Measurements from ENCODE around the gene TICAM1.
"Not testable (repeated sequence)": the region's sequence is repeated elsewhere in the genome, so short reads cannot be mapped to it uniquely, and the experiment has no call there.

The TICAM1 gene

GRCh38 chr19:4831304-4831978 is at the start of gene TICAM1:
TICAM1 (minus strand) TSS chr19:4831712; CDS start chr19:4818377, 13,335 bp downstream.
- peak in 27 of 56 donors; percentile 5 to 61 (median 24) for DNase-seq

DNA sequence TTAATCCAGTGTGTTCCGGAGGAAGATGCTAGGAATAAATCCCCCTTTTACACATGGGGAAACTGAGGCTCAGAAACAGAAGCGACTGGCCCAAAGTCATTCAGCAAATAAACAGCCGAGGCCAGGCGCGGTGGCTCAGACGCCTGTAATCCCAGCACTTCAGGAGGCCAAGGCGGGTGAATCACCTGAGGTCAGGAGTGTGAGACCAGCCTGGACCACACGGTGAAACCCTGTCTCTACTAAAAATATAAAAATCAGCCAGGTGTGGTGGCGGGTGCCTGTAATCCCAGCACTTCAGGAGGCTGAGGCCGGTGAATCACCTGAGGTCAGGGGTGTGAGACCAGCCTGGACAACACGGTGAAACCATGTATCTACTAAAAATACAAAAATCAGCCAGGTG is 47.5 kb upstream of the TICAM1 start:
- DNase-seq = no peak

DNA sequence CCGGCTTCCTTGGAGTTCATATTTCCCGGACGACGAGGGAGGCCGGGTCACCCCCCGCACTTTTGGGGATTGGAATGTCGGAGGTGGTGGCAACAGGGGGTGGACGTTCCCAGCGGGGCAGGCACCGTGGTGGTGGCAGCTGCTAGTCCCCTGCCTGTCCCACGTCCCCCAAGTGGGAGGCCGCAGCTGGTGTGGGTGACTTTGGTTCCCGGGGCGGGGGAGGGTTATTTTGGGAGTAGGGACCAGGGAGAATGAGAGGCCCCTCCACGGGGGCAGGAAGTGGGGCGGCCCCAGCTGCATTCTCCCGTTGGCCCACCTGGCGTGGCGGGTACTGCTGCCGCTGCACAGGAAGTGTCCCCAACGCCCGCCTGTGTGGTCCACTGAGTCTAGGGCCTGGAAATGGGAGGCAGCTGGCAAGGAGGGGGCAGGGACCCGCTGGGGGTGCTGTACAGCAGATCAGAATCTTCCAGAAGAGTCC is 47.0 kb upstream of the TICAM1 start:
- peak in 32 of 56 donors; percentile 28 to 86 (median 66) for DNase-seq

DNA sequence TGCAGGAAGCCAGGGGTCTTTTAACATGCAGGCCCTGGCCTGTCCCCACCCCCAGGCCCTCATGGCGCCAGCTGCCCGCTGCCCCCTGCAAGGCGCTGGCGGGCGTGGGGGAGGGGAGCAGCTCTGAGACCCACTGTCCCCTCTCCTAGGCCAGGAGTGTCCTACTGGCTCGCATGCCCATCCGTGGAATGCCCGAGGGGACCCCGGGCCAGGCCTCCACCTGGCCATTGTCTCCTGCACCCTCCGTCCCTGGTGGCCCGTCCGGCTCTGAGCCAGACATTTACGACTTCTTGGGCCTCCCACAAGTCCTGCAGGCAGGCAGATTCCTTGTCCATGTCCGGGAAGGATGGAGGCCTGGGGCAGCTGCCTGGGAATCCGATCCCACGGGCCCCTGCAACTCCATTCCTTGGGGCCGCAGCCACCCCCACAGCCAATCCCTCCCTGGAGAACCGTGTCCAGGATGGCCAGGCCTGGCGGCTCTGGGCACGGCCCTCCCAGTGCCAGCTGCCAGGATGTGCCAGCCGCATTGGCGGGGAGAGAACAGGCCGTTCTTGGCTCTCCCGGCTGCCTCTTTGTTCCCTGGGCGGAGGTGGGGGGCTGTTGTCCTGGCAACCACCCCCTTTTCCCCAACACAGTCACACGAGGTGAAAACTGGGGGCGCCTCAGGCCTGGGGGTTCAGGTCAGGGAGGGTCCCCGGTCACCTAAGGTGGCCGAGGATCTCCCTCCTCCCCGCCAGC is 46.4 kb upstream of the TICAM1 start:
- DNase-seq = peak; percentile 63 to 96 (median 86)

DNA sequence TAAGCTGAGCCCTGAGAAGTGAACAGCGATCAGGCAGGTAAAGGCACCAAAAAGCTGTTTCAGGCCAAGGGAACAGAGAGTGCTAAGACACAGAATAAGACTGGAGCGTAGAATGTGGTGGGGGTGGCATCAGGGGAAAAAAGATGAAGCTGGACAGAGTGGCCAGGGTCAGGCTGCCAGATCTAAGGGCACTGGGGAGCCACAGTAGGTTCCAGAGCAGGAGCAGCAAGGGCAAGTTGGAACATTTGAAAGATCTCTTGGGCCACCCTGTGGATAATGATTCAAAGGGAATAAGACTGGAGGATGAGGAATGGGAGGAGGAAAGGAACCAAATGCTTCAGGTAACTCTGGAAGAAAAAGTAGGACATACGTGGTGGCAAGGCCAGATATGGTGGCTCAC is 42.4 kb upstream of the TICAM1 start:
- DNase-seq = no peak

DNA sequence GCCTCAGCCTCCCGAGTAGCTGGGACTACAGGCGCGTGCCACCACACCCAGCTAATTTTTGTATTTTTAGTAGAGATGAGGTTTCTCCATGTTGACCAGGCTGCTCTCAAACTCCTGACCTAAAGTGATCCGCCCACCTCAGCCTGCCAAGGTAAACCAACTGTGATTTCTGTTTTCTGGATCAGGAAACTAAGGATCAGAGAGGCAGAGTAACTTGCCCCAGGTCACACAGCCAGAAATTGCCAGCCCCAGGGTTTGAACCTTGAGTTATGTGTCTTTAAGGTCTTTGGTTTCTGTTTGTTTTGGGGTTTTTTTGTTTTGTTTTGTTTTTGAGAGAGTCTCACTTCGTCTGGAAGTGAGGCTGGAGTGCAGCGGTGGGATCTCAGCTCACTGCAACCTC is 40.2 kb upstream of the TICAM1 start:
- DNase-seq = no peak

DNA sequence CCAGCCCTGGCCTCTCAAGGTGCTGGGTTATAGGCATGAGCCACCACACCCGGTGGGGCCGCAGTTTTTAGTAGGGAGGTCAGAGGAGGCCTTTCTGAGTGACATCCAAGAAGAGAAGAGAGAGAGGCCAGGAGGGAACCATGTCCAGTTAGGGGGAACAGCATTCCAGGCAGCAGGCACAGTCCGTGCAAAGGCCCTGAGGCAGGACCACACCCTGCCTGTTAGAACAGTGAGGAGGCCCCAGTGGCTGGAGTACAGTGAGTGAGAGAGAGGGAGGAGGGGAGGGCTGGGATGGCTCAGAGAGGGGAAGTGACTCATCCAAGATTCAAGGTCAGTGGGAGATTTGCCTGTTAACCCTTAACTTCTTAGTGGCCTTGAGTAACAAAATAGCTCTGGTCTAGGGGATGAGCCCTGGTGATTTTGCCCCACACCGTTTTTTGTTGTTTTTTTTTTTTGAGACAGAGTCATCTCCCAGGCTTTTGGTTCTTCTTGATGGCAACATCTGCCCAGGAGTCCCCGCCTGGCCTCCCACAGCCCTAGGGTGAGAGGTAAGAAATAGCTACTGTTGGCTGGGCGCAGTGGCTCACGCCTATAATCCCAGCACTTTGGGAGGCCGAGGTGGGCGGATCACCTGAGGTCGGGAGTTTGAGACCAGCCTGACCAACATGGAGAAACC is 38.7 kb upstream of the TICAM1 start:
- peak in 1 of 56 donors; percentile 11 for DNase-seq

DNA sequence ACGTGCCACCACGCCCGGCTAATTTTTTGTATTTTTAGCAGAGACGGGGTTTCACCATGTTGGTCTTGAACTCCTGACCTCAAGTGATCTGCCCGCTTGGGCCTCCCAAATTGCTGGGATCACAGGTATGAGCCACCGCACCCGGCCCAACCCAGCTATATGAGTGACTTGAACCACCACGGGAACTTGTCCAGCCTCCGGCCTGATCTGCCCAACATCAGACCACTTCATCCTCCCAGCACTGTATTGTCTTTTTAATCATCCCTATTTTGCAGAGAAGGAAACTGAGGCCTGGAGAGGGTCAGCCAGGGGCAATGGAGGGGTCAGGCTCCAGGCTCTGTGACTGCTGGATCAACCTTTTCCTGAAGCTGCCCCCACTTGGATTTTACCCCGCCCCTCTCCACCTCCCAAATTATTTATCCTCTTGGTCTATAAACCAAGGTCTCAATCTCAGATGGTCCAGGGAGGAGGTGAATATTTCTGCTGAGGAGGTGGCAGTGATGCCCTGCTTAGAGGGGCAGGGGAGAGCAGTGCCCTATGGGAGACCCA is 36.8 kb upstream of the TICAM1 start:
- DNase-seq = no peak

- DNase-seq = peak in 55 of 56 donors; percentile 30 to 93 (median 83)
Observed at GRCh38 chr19:4867534-4868285, 36.2 kb upstream of the TICAM1 start, which contains the start of gene PLIN3. PLIN3 (minus strand) TSS chr19:4867667; CDS start chr19:4861394, 6,273 bp downstream.

DNA sequence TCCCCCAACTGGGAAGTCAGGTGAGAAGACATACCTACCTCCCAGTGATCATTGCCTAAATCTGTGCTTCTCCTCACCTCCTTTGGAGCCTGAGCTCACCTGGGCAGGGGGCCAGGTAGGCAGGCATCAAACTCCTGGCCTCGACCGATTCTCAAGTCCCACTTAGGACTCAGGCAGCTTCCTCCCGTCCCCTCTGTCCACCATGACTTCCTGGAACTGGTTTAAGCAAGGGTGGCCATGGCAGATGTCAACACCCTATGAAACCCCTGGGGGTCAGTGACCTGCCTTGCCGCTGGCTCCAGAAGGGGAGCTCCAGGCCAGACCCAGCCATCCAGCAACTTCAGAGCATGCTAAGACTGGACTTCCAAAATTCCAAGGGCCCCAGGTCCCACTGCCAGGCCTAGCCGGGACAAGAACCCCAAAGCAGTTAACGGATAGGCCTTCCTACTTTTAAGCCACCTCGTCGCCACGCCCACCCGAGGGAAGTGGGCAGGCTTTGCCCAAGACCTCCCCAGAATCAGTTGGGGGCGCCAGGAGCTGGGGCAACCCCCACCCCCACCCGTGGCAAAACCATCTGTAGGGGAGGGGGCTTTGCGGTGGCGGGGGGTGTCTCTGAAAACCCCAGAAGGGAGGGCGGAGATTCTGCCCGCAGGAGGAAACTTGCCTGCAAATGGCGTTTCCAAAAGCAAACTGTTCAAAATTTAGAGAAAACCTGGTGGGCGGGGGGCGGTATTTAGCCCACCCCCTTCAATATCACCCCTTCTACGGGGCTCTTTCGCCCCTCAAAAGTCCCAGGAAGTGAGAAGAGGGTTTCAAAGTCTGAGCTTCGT is 35.3 kb upstream of the TICAM1 start:
- DNase-seq = peak in 13 of 56 donors; percentile 3 to 46 (median 14)

GRCh38 chr19:4861147-4861546 is 29.6 kb upstream of the TICAM1 start:
- no peak for DNase-seq

- DNase-seq = no peak
Observed at GRCh38 chr19:4859697-4860096, 28.2 kb upstream of the TICAM1 start.

- DNase-seq = peak in 13 of 56 donors; percentile 3 to 54 (median 16)
Observed at GRCh38 chr19:4856468-4856867, 25.0 kb upstream of the TICAM1 start.

- not testable (repeated sequence) for DNase-seq
Observed at GRCh38 chr19:4853506-4853905, 22.0 kb upstream of the TICAM1 start.

- DNase-seq = no peak
Observed at GRCh38 chr19:4852484-4852883, 21.0 kb upstream of the TICAM1 start.

DNA sequence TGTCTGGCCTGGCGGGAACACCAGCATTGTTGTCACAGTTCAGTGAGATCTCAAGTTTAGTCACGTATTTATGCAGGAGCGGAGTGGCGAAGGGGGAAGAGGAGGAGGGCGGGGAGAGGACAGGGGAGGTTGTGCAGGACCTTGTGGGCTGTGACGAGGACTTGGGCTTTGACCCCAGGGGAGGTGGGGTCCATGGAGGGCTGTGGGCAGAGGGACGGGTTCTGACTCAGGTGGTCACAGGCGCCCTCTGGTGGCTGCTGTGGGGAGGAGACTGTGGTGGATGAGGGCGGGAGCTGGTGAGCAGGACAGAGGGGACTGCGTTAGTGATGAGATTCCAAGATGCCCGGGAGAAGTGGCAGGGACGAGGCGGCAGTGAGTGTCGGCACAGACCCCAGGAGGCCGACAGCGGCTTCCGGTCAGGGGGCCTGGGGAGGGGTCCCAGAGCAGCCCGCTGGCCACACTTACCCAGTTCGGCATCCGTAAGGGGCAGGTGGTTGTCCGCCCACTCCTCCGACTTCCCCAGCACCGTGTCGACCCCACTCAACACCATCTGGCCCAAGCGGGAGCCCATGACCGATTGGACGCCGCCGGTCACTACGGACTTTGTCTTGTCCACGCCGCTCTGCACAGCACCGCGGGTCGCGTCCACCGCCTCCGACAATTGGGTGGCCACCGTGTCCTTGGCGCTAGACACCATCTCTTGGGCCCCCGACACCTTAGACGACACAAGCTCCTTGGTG is 20.2 kb upstream of the TICAM1 start:
- peak in 44 of 56 donors; percentile 5 to 79 (median 34) for DNase-seq

GRCh38 chr19:4849019-4849418 is 17.5 kb upstream of the TICAM1 start:
- no peak for DNase-seq

- no peak for DNase-seq
Observed at GRCh38 chr19:4847190-4847973, 15.9 kb upstream of the TICAM1 start.

Data from amygdala (tissue), 56 donors.